GM19395 (cell line): ENCODE results near the gene NPNT.

ENCODE experiments used
- ATAC-seq: cut with Tn5 transposase; IDR thresholded peaks from one replicate; pipeline ENCODE4 v1.9.1; 2021; ENCODE audit warnings: mild to moderate bottlenecking, moderate library complexity; ENCODE audit not compliant: unreplicated experiment

NPNT gene

DNA sequence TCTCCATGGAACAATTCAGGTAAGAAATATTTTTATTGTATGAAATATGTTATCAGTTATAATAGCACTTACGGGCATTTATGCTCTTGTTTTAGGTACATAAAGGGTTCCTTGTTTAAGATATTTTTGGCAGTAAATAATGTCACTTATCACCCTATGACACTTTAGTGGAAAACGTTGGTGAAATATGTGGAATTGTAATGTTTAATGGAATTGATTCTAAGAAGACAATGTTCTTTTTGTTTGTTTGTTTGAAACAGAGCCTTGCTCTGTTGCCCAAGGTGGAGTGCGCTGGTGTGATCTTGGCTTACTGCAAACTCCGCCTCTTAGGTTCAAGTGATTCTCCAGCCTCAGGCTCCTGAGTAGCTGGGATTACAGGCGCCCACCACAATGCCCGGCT, 17.4 kb downstream of the NPNT start:
- no peak for ATAC-seq

DNA sequence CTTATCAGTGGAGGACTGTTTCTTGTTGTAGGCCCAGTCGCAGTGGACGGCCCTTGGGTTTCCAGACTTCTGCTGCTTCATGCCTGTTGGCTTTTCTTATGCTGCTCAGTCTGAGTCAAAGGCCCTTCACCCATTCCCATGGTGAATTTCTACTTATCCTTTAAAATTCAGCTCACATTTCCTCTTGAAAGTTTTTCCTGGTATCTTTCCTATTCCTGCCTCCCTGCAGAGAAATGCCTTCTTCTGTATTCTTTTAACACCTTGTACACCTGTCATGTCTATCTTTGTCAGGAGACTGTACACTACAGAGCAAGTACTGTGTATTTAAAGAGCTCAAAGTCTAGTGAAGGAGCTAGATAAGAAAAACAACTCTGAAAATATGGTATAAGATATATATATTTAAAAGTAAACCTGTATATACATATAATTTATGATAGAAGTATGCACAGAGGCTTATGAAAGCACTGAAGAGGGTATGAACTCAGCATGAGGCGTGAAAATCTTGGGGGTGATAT, 22.0 kb downstream of the NPNT start:
- no peak for ATAC-seq

DNA sequence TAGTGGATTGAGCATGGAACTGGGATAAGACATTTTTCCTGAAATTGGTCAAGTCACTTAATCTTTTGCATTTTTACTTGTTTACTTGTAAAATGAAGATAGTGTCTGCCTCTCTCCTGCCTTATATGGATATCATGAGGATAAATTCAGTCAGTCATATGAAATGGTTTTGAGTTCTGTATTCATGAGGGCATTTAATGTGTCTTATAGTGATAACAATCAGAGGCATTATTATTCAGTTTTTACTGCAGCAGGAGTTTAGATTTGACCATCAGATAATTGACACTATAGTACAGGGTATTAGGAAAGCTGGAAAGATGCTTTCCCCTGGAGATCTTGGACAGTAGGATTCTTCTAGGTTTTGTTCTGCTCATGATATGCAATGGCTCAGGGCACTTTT, 26.0 kb downstream of the NPNT start:
- no peak for ATAC-seq

- ATAC-seq: no peak
Measured at GRCh38 chr4:105923497-105924238, 28.4 kb downstream of the NPNT start.

- ATAC-seq: no peak
Measured at GRCh38 chr4:105924341-105924740, 29.1 kb downstream of the NPNT start.

GRCh38 chr4:105930698-105931097, 35.4 kb downstream of the NPNT start:
- no peak for ATAC-seq

GRCh38 chr4:105933083-105933482, 37.8 kb downstream of the NPNT start:
- ATAC-seq: no peak

- ATAC-seq: no peak
Measured at GRCh38 chr4:105934386-105934785, 39.1 kb downstream of the NPNT start.

- no peak for ATAC-seq
Measured at GRCh38 chr4:105936901-105937300, 41.6 kb downstream of the NPNT start.

- no peak for ATAC-seq
Measured at GRCh38 chr4:105937759-105938158, 42.5 kb downstream of the NPNT start.

DNA sequence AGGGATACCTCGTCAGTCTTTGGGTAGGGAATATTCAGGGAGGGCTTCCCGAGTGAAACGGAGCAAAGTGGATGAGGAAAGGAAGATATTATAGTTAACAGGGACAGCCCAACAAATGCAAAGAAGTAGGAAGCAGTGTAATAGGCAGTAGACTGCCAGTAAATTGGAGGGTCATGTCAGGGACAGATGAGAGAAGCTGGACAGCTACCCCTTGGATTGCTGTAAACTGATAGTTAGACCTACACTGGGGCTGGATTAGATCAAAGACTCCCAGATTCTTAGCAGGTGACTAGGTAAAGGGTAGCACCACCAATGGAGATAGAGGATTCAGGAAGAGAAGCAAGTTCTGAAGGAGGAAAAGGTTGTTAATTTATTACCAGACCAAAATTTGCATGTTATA, 48.0 kb downstream of the NPNT start:
- ATAC-seq: no peak

DNA sequence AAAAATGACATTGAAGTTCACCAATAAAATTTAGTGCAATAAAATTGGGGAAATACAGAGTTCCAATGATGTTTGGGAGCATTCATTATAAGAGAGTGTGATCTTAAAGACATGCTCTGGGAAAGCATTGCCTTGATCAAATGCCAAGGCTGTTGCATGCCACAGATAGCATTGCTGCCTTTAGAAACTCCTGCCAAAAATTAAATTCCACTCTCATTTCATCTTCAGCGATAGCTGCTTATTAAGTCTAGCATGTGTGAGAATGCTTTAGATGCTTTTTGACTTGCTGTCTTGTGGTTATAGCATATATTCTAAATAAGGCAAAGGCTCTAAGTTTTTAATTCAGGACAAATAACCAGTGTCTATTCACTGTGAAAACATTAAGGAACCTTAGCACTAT, 49.3 kb downstream of the NPNT start:
- no peak for ATAC-seq

- ATAC-seq: no peak
Measured at GRCh38 chr4:105946771-105947170, 51.5 kb downstream of the NPNT start.

- ATAC-seq: no peak
Measured at GRCh38 chr4:105950701-105951100, 55.4 kb downstream of the NPNT start.

GRCh38 chr4:105951198-105951597, 55.9 kb downstream of the NPNT start:
- ATAC-seq: no peak

- ATAC-seq: no peak
Measured at GRCh38 chr4:105952591-105952990, 57.3 kb downstream of the NPNT start.

DNA sequence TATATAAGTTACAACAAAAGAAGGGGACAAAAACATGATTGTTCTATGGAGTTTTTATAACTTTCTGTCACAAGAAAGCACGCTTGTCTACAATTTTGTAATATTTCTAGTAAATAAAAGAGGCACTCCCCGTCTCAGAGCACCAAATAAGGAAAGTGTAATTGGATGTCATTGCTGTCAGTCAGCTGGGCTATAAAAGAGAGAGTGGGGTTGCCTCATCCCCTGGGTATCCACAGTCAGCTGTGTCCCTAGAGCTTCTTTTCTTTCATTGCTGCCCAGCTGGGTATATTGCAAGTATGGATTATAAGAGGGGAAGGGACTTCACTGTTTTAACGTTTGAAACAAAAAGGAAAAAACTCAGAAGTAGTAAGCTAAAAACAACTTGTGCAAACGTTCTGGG, 61.3 kb downstream of the NPNT start:
- no peak for ATAC-seq

DNA sequence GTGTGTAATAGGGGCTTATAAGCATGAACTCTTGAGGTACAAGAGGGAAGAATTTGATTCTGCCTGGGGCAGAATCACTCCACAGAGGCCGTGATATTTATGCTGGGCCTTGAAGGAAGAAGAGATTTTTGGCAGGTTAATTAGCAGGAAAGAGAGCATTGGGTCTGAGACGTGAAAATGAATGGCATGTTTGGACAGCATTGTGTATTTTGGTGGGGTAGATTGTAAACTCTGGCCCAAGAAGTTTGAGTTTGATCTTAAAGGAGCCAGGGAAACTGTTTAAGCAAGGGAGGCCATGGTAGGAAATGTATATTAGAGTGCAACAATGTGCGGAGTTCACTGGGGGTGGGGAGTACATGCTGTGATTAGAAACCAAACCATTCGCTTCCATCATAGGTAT, 62.4 kb downstream of the NPNT start:
- ATAC-seq: no peak

- ATAC-seq: no peak
Measured at GRCh38 chr4:105963461-105964400, 68.5 kb downstream of the NPNT start.

GRCh38 chr4:105965183-105965800, 70.0 kb downstream of the NPNT start:
- ATAC-seq: no peak

DNA sequence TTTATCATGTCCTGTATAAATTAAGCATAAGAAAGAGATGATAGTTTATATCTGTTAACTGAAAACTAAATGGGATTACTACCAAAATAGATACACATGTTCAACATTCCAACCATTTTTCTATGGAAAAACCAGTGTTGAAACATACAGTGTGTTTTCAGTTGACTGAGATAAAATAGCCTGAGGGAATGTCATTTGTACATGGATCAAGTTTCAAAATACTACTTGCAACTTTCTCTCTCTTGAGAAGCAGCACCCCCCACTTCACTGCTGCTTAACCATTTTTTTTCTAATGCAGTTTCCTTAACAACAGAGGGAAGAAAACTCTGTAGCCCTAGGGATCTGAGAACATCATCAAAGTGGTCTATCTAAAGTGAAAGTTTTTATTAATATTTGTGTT, 70.8 kb downstream of the NPNT start:
- no peak for ATAC-seq
